HepG2 (cell line): Measurements from ENCODE around the gene LST1. TPM values are rescaled to one million over a fixed set of nuclear protein-coding genes. Genes with fewer than 3 reads are reported as not detected.

Experiments used
- ASH2L ChIP-seq: fragments of 300-600, 200-600 bp; sonication (generic); IDR thresholded peaks from 2 replicates; pipeline ENCODE4 v1.7.0; 2017; ENCODE audit warnings: low read depth, mild to moderate bottlenecking, moderate library complexity, mixed read lengths, low read length; ENCODE audit not compliant: insufficient read length
- BCL6 ChIP-seq: IDR thresholded peaks from 2 replicates; pipeline ENCODE4 v1.6.1; 2016; ENCODE audit warnings: missing genetic modification reagents, missing compliant biosample characterization
- CREM ChIP-seq, 2 experiments: sonication (generic) in 1 of 2; formaldehyde crosslinking in 1 of 2; IDR thresholded peaks; 2 replicates each; pipeline versions ENCODE4 v1.4.0 to v1.6.1; 2016 to 2020; ENCODE audit warnings: antibody characterized with exemption in 1 of 2, mild to moderate bottlenecking in 1 of 2, missing genetic modification reagents in 1 of 2
- DDIT3 ChIP-seq: sonication (generic); formaldehyde crosslinking; IDR thresholded peaks from 2 replicates; pipeline ENCODE4 v1.4.0; 2020; ENCODE audit warnings: mild to moderate bottlenecking, missing genetic modification reagents
- ELF3 ChIP-seq: IDR thresholded peaks from 2 replicates; pipeline ENCODE4 v1.6.1; 2016; ENCODE audit warnings: missing genetic modification reagents, missing compliant biosample characterization
- HIC2 ChIP-seq: sonication (generic); formaldehyde crosslinking; IDR thresholded peaks from 2 replicates; pipeline ENCODE4 v1.9.0; 2022; ENCODE audit warnings: low read depth, missing genetic modification reagents
- HOXD1 ChIP-seq: sonication (generic); formaldehyde crosslinking; IDR thresholded peaks from 2 replicates; pipeline ENCODE4 v1.5.0; 2020; ENCODE audit warnings: missing genetic modification reagents
- MLXIP ChIP-seq: sonication (generic); formaldehyde crosslinking; IDR thresholded peaks from 2 replicates; pipeline ENCODE4 v1.9.0; 2021; ENCODE audit warnings: missing genetic modification reagents, borderline replicate concordance
- MZF1 ChIP-seq: sonication (generic); formaldehyde crosslinking; IDR thresholded peaks from 2 replicates; pipeline ENCODE4 v1.8.1; 2023; ENCODE audit warnings: mild to moderate bottlenecking, missing genetic modification reagents, borderline replicate concordance
- NAIF1 ChIP-seq: sonication (generic); formaldehyde crosslinking; IDR thresholded peaks from 2 replicates; pipeline ENCODE4 v1.5.0; 2020; ENCODE audit warnings: mild to moderate bottlenecking, missing genetic modification reagents, borderline replicate concordance
- PITX1 ChIP-seq: sonication (generic); formaldehyde crosslinking; IDR thresholded peaks from 2 replicates; pipeline ENCODE4 v1.5.1; 2020; ENCODE audit warnings: mild to moderate bottlenecking, missing genetic modification reagents
- PLSCR1 ChIP-seq: sonication (generic); formaldehyde crosslinking; IDR thresholded peaks from 2 replicates; pipeline ENCODE4 v1.5.0; 2020; ENCODE audit warnings: missing genetic modification reagents, mild to moderate bottlenecking, borderline replicate concordance
- RAD51 ChIP-seq: fragments of 450-650 bp; IDR thresholded peaks from 2 replicates; pipeline ENCODE4 v1.6.1; 2016; ENCODE audit warnings: borderline replicate concordance
- ZNF30 ChIP-seq: sonication (generic); formaldehyde crosslinking; IDR thresholded peaks from 2 replicates; pipeline ENCODE4 v1.5.0; 2020; ENCODE audit warnings: mild to moderate bottlenecking, missing genetic modification reagents
- ZNF567 ChIP-seq: sonication (generic); formaldehyde crosslinking; IDR thresholded peaks from 2 replicates; pipeline ENCODE4 v1.8.1; 2023; ENCODE audit warnings: mild to moderate bottlenecking, missing genetic modification reagents, borderline replicate concordance
- ZNF713 ChIP-seq: sonication (generic); formaldehyde crosslinking; IDR thresholded peaks from 2 replicates; pipeline ENCODE4 v1.4.0; 2020; ENCODE audit warnings: mild to moderate bottlenecking, missing genetic modification reagents
- polyA plus RNA-seq, 8 experiments: library from polyadenylated mRNA; depleted of rRNA in 3 of 8; stranded (reverse) in 7 of 8; unstranded in 1 of 8; fragments of >200 nt; fragmentation: Illumina TruSeq in 4 of 8; extraction: Trizol in 4 of 8; gene quantifications; 2 replicates each; pipeline versions ENCODE4 v1.2.1 to v1.2.3, GENCODE V29; 2011 to 2016; ENCODE audit warnings: low read depth in 4 of 8, missing spikeins in 1 of 8, mixed read lengths in 1 of 8; ENCODE audit not compliant: insufficient read depth in 1 of 8
- total RNA-seq, 5 experiments: library from RNA; depleted of rRNA; stranded (reverse); fragments of >200 nt; fragmentation: Illumina TruSeq; extraction: Trizol; gene quantifications; 2 replicates each; pipeline ENCODE4 v1.2.3, GENCODE V29; 2016; ENCODE audit warnings: low read depth in 1 of 5
- TF ChIP-seq, protein P1 (sequence below): sonication (generic); formaldehyde crosslinking; IDR thresholded peaks from 2 replicates; pipeline ENCODE4 v1.4.0; 2020; ENCODE audit warnings: missing genetic modification reagents, borderline replicate concordance

LST1 gene
- total and polyA plus RNA-seq, 2 of the 13 experiments (the other 11 are each of a cell fraction or from before 2014, with no cell fraction given), result not detected

DNA sequence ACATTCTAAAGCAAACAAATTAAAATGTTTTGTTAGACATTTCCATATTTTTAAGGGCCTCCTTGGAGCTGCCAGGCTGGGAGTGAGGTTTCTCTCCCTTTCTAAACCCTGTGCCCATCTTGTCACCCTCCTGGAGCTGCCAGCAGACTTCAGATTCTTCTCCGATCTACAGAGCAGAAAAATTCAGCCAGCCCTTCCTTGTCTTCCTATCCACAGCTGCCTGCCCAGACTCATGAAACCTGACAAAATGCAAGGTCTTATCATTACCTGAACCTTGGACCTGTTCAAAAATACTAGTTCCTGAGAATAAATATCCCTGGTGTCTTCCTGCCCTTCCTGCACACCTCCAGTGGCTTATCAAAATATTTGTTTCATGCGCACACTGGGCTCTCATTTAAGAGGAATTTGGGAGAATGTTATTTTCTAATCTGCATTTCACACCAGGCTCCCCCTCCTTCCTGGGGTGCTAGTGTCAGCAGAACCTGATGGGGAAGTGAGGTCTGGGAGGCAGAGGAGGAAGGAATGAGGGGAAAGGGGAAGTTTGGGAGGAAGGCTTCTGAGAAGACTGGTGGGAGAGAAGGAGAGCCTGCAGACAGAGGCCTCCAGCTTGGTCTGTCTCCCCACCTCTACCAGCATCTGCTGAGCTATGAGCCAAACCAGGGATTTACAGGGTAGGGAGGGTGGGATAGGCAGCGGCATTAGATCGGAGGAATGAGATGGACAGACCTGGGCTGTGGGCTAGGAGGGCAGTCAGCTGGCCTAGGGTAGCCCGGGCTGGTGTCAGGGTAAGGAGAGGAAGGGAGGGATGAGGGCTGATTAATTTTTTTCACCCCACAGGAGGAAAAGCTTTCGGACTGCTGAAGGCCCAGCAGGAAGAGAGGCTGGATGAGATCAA is 28.9 kb downstream of the LST1 start, which contains the start of gene AIF1 (continued):
- TF ChIP-seq PLSCR1 (CRISPR knock-in tag), result no peak
- TF ChIP-seq ZNF30 (CRISPR knock-in tag), result no peak
- TF ChIP-seq CREM (IDR thresholded peaks at IDR 0.05), result peak; percentile 39
- no peak for TF ChIP-seq CREM (CRISPR knock-in tag; IDR thresholded peaks at IDR 0.05)
- 0 out of 2 replicates have a peak, but pooled peaks have one; percentile 61 for TF ChIP-seq ELF3
- no peak for TF ChIP-seq HIC2 (CRISPR knock-in tag)
- no peak for TF ChIP-seq ZNF713 (CRISPR knock-in tag)
- no peak for TF ChIP-seq RAD51
- no peak for TF ChIP-seq DDIT3
- TF ChIP-seq NAIF1 (CRISPR knock-in tag), result no peak
- no peak for TF ChIP-seq BCL6 (CRISPR knock-in tag)
- TF ChIP-seq HOXD1 (CRISPR knock-in tag), result 0 out of 2 replicates have a peak, but pooled peaks have one; percentile 27
- TF ChIP-seq PITX1 (CRISPR knock-in tag), result peak; percentile 19; the same call in 1 of the 2 replicates
- TF ChIP-seq, protein P1, sequence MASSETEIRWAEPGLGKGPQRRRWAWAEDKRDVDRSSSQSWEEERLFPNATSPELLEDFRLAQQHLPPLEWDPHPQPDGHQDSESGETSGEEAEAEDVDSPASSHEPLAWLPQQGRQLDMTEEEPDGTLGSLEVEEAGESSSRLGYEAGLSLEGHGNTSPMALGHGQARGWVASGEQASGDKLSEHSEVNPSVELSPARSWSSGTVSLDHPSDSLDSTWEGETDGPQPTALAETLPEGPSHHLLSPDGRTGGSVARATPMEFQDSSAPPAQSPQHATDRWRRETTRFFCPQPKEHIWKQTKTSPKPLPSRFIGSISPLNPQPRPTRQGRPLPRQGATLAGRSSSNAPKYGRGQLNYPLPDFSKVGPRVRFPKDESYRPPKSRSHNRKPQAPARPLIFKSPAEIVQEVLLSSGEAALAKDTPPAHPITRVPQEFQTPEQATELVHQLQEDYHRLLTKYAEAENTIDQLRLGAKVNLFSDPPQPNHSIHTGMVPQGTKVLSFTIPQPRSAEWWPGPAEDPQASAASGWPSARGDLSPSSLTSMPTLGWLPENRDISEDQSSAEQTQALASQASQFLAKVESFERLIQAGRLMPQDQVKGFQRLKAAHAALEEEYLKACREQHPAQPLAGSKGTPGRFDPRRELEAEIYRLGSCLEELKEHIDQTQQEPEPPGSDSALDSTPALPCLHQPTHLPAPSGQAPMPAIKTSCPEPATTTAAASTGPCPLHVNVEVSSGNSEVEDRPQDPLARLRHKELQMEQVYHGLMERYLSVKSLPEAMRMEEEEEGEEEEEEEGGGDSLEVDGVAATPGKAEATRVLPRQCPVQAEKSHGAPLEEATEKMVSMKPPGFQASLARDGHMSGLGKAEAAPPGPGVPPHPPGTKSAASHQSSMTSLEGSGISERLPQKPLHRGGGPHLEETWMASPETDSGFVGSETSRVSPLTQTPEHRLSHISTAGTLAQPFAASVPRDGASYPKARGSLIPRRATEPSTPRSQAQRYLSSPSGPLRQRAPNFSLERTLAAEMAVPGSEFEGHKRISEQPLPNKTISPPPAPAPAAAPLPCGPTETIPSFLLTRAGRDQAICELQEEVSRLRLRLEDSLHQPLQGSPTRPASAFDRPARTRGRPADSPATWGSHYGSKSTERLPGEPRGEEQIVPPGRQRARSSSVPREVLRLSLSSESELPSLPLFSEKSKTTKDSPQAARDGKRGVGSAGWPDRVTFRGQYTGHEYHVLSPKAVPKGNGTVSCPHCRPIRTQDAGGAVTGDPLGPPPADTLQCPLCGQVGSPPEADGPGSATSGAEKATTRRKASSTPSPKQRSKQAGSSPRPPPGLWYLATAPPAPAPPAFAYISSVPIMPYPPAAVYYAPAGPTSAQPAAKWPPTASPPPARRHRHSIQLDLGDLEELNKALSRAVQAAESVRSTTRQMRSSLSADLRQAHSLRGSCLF, result no peak
- TF ChIP-seq MLXIP (CRISPR knock-in tag), result no peak
- TF ChIP-seq ZNF567 (CRISPR knock-in tag), result no peak
- TF ChIP-seq ASH2L, result peak; percentile 34
- TF ChIP-seq MZF1 (CRISPR knock-in tag), result no peak
